MV-4-11 (cell line): ENCODE measurements around the gene KLHL29.

Experiments
- DNase-seq: peaks from one replicate; lab custom pipeline; 2025; lab: John Stamatoyannopoulos, UW

Gene KLHL29

GRCh38 chr2:23553561-23553960, 168.6 kb downstream of the KLHL29 start:
- no peak for DNase-seq

- no peak for DNase-seq
Measured at GRCh38 chr2:23554054-23554697, 169.2 kb downstream of the KLHL29 start.

- no peak for DNase-seq
Measured at GRCh38 chr2:23555944-23556343, 171.0 kb downstream of the KLHL29 start.

- no peak for DNase-seq
Measured at GRCh38 chr2:23556929-23557328, 171.9 kb downstream of the KLHL29 start.

GRCh38 chr2:23557455-23557854, 172.5 kb downstream of the KLHL29 start:
- DNase-seq = no peak

- no peak for DNase-seq
Measured at GRCh38 chr2:23559561-23560239, 174.7 kb downstream of the KLHL29 start.

GRCh38 chr2:23561088-23561487, 176.1 kb downstream of the KLHL29 start:
- no peak for DNase-seq

GRCh38 chr2:23561544-23561943, 176.6 kb downstream of the KLHL29 start:
- DNase-seq = no peak

GRCh38 chr2:23562143-23562542, 177.2 kb downstream of the KLHL29 start:
- DNase-seq = no peak

- DNase-seq = no peak
Measured at GRCh38 chr2:23563151-23563550, 178.2 kb downstream of the KLHL29 start.

- DNase-seq = peak; percentile 11
Measured at GRCh38 chr2:23563673-23564614, 179.0 kb downstream of the KLHL29 start.

- DNase-seq = no peak
Measured at GRCh38 chr2:23564615-23564960, 179.6 kb downstream of the KLHL29 start.

- DNase-seq = no peak
Measured at GRCh38 chr2:23565374-23565773, 180.4 kb downstream of the KLHL29 start.

GRCh38 chr2:23565814-23566213, 180.8 kb downstream of the KLHL29 start:
- no peak for DNase-seq

GRCh38 chr2:23566241-23567142, 181.5 kb downstream of the KLHL29 start:
- DNase-seq = peak; percentile 14

GRCh38 chr2:23567161-23567756, 182.3 kb downstream of the KLHL29 start:
- DNase-seq = no peak

- DNase-seq = no peak
Measured at GRCh38 chr2:23568211-23568610, 183.2 kb downstream of the KLHL29 start.

GRCh38 chr2:23568626-23569190, 183.7 kb downstream of the KLHL29 start:
- DNase-seq = no peak

- DNase-seq = no peak
Measured at GRCh38 chr2:23569761-23570365, 184.9 kb downstream of the KLHL29 start.

- no peak for DNase-seq
Measured at GRCh38 chr2:23571085-23571484, 186.1 kb downstream of the KLHL29 start.
